GM15510 (cell line): Measurements from ENCODE around the gene OBSL1.

ENCODE experiments used
- POLR2A ChIP-seq: IDR thresholded peaks from 3 replicates; pipeline ENCODE4 v1.6.1; 2011; ENCODE audit warnings: borderline replicate concordance; ENCODE audit not compliant: insufficient read length; ENCODE audit errors: extremely low read depth

OBSL1 gene

DNA sequence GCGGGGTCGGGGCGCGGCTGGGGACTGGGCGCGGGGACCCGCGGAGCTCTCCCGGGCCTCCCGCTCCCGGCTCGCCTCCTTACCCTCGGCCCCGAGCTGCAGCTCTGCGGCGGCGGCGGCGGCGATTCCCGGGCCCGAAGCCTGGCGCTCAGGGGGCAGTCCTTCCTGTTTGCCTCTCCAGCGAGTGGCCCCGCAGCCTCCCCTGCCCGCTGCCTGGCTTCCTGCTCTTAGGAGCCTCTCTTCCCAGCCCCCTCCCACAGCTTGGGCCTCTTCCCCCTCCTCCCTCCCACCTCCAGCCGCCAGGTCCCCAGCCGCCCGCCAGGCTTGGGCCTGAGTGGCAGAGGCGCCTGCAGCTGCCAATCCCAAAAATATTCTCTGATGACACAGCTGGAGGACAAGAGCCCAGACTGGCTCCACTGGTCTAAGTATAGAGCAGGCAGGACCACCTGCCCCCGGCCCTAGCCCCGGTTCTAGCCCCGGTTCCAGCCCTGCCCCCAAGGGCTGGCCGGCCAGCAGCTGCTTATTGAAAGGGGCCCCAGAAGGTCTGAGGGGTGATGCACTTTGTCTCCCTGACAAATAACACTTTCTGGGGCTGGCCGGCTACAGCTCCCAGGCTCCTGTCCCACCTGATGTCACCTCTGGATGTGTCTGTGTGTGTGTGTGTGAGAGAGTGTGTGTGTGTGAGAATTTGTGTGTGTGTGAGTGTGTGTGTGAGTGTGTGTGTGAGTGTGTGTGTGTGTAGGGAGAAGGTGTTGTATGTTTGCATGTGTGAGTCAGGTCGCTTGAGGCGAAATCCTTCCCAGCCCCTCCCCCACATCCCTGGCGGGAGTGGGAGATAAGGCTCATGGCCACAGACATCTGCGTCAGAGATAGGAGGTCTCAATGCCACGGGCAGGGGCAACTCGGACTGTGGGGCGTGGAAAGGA, at the start of gene OBSL1:
Gene OBSL1, minus strand, starts transcription at position 229 of the 926 bp plus-strand sequence. CDS start 307 bp downstream, outside the sequence.
- no peak for TF ChIP-seq POLR2A

DNA sequence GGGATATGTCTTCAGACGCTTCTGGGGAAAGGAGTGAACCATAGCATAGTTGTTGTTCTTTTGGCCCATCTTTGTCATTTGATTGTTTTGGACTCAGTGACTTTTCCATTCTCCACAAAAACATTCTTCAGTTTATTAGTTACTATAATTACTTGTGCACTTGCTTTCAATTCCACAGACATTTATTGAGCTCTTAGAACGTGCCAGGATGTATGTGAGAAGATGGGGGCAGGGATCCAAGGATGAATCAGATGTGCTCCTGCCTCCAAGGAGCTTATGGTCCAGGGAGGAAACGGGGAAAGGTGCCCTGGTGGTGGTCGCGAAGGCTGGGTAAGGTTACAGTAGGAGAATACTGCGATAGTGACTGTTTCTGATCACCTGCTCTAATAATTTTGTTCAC, 49.2 kb upstream of the OBSL1 start:
- no peak for TF ChIP-seq POLR2A

DNA sequence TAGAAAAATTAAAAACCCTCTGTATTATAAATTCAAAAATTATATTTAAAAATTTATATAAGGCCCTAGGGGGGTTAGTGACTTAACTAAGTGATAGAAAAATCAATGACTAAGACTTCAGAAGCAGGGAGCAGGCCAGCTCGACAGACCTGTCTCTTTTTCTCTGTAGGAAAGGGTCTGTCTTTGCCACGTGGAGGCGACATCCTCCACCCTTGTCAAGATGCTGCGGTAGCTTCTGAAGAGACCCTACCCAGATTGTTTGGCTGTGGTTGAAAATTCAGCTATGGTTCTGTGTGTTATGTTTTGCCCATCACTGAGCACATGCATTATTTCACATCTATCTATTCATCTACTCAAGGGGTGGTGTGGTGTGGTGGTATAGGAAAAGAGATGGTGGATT, 47.9 kb upstream of the OBSL1 start:
- no peak for TF ChIP-seq POLR2A

DNA sequence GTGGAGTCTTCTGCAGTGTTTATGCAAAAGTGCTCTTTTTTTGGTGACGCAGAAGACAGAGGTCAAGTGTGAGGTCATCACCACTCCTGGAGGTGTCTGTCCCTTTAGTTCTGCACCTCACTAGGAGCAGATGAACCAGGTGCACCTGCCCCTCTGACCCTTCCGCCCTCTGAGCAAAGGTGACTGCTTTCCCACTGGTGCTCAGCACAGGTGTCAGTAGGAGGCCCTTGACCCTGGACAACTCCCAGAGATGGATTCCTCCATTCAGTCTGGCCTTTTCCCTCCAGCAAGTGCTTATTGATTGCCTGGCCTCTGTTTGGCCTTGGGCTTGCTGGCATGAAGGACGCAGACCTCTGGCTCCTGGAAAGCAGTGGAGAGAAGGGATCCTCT, 47.4 kb upstream of the OBSL1 start:
- no peak for TF ChIP-seq POLR2A

DNA sequence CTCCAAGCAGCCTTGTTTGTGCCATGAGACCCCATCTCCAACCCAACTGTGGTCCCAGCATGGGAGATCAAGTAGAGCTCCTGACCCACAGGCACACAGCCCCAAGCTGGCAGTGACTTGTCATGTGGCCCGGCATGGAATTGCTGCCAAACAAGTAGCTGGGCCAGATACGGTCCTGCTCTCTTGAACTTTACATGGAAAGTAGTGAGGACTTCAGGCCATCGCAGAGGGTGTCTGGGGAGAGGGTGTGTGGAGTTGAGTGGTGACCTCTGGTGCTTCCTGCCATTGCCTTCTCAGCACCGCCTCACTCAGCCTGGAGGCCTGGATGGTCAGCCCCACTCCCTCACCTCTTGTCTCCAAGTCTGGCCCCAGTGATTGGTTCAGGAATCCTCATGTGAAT, 45.2 kb upstream of the OBSL1 start:
- TF ChIP-seq POLR2A: no peak

DNA sequence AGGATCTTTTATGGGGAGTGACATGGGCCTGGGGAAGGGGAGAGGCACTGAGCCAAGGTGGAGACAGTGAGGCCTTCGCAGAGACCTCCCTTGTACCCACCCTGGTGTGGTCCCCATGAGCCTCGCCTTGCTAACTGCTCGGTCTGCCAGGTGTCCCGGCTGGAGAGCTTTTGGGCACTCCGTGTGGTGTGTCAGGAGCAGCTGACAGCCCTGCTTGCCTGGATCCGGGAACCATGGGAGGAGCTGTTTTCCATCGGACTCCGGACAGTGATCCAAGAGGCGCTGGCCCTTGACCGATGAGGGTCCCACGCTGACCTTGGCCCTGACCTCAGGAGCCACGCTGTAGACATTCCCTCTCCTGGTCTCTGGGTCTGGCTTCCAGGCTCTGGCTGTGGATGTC, 44.6 kb upstream of the OBSL1 start:
- no peak for TF ChIP-seq POLR2A

DNA sequence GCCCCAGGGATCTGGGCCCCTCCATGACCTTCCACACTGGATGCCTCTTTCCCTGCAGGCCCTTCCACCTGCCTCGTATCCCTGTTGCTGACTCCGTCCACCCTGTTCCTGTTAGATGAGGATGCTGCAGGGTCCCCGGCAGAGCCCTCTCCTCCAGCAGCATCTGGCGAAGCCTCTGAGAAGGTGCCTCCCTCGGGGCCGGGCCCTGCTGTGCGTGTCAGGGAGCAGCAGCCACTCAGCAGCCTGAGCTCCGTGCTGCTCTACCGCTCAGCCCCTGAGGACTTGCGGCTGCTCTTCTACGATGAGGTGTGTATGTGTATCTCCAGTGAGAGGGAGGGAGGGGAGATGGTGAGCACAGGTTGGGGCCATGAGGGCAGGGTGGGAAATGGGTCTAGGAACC, 43.7 kb upstream of the OBSL1 start:
- no peak for TF ChIP-seq POLR2A

DNA sequence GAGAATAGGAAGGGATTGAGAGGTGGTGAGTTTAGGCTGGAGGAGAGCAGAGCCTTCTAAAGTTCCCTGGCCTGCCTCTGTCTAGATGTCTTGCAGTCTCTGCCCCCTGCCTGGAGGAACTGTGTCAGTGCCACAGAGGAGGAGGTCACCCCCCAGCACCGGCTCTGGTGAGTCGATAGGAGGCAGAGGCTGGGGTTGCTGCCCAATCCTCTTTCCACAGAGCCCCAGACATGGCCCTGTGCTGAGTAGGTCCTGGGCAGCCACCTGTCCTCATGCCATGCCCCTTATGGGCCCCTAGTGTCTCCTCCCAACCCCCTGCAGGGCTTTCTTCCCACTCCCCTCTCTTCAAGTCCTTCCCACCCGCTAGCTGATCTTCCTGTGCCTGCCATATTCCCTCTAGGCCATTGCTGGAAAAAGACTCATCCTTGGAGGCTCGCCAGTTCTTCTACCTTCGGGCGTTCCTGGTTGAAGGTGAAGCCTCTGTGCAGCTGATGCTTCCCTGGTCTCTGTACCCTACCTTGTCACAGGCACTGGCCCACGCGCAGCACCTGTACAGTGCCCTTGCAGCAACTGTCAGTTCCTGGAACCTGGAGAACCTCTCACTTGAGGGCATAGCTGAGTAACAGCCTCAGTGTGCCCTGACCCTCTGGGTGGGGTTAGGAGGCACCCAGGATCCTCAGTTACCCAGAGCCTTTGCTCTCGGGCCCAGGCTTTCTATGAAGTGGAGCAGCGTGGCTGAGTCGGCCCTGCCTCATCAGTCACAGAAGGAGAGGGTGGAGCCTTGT, 42.9 kb upstream of the OBSL1 start:
- no peak for TF ChIP-seq POLR2A

DNA sequence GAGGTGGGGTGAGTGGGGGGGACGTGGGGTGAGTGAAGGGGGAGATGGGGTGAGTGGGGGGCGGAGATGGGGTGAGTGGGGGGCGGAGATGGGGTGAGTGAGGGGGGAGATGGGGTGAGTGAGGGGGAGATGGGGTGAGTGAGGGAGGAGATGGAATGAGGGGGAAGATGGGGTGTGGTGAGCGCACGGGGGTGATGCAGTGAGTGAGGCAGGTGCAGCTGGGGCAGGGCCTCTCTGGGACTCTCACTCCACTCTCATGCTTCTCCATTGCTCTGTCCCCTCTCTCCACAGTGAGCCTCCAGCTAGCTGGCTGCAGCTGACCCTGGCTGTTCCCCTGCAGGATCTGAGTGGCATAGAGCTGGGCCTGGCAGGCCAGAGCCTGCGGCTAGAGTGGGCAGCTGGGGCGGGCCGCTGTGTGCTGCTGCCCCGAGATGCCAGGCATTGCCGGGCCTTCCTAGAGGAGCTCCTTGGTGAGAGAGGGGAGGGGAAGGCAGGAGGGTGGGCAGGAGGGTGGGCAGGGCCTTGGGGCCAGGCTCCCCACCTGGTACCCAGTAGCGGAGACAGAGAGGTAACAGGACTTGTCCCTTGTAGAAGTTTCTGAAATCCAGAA, 42.2 kb upstream of the OBSL1 start:
- no peak for TF ChIP-seq POLR2A

DNA sequence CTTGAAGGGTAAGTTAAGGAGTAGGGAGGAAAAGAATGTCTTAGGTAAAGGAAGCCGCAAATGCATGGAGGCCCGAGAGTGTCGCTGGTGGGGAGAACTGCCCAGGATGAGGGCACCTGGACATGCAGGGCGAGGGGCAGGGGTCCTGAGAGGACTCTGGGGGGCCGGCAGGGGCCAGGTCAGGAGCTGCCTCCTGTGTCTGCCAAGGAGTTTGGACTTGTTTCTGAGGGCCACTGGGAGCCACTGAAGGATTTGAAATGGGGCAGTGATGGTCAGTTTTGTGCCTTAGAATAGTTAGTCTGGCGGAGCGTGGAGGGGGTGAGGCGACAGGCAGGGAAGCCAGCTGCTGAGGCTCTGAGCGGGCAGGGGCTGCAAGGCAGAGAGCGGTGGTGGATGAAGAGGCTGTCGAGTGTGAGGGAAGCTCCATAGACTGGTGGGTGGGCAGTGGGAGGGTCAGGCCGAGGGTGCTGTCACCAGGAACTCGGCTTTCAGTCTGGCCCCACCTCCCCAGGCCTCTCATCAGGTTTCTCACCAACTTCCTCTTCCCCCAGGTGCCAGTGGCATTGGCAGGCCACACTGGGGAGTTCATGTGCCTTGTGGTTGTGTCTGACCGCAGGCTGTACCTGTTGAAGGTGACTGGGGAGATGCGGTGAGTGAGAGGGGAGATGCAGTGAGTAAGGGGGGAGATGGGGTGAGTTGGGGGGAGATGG, 41.4 kb upstream of the OBSL1 start:
- TF ChIP-seq POLR2A: no peak

DNA sequence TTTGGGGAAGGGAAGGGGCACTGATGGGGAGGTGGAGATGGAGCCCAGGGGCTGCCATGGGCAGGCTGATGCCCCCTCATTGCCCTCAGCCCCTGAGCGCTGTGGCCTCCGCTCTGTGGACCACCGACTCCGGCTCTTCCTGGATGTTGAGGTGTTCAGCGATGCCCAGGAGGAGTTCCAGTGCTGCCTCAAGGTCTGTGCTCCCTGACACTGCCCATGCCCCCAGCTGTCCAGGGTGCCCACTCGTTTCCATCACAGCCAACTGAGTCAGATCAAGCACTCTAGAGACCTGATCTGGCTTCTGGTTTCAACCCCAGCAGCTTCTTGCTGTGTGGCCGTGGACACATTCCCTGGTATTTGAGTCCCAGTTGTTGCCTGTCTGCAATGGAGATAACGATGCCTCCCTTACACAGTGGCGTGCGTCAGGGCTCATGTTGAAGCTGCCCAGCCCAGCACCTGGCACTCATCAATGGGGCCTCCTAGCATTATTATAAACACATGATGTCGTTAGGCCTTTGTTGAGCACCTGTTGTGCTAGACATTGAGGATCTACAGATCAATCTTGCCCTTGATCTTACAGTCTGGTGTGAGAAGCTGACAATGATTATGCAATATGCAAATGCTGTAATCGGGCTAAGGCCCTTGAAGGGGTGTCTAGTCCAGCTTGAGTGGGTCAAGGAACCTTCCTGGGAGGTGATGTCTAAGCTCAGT, 40.7 kb upstream of the OBSL1 start:
- no peak for TF ChIP-seq POLR2A

DNA sequence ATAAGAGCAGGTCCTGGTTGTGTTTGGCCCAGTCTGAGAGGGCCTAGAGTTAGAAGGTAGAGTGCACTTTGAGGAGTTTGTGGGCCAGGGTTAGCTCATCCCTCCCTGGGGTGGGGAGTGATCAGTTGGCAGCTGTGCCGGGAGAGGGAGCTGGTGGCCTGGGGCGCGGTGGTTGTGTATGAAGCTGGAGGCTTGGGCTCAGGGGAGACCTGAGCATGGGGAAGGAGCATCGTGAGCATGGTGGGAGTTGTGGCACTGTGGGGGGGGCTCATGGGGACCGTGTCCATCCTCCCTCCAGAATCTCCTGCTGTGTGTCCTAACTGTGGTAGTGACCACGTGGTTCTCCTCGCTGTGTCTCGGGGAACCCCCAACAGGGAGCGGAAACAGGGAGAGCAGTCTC, 40.0 kb upstream of the OBSL1 start:
- TF ChIP-seq POLR2A: no peak

DNA sequence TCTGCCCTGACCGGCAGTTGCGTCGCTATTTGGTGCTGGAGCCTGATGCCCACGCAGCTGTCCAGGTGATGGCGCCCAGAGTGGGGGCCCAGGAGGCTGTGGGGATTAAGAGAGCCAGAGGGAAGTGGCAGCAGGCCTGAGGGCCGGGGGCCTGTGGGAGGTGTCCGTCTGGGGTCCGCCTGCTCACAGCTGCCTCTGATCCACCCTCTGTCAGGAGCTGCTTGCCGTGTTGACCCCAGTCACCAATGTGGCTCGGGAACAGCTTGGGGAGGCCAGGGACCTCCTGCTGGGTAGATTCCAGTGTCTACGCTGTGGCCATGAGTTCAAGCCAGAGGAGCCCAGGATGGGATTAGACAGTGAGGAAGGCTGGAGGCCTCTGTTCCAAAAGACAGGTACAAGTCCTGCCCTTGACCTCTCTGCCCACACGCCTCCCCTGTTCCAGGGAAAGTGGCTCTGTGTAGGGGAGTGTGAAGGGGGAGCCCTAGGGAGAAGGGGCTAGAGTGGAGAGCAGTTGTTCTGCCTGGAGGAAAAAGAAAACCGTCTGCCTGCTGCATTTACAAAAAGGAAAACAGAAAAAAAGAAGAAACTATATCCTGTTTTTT, 37.9 kb upstream of the OBSL1 start:
- TF ChIP-seq POLR2A: no peak
